Breast epithelium (tissue), 4 donors: ENCODE results near the gene LRRC49. TPM values are rescaled to one million over a fixed set of nuclear protein-coding genes. Genes with fewer than 3 reads are reported as not detected.
A peak's percentile ranks its signal among the peaks of the same experiment; 100 is the strongest.

Experiments used
- DNase-seq, 2 donors: peaks; one replicate each; pipeline ENCODE4 v3.0.0-alpha.2; 2019; ENCODE audit warnings: low spot score in 2 of 2
- H3K27ac ChIP-seq, 2 donors: fragments of 200-600 bp; sonication (generic) in 1 of 2; one replicate each; pipeline ENCODE4 v1.5.1; 2016 to 2019; ENCODE audit warnings: mild to moderate bottlenecking in 1 of 2
- H3K27me3 ChIP-seq, 2 donors: fragments of 200-600 bp; sonication (generic) in 1 of 2; one replicate each; pipeline versions ENCODE4 v1.5.1 to v1.6.0; 2017 to 2019; ENCODE audit warnings: control low read depth in 1 of 2, mild to moderate bottlenecking in 1 of 2
- H3K36me3 ChIP-seq: fragments of 200-600 bp; one replicate; pipeline ENCODE4 v1.5.1; 2019
- H3K4me1 ChIP-seq, 2 donors: fragments of 200-600 bp; sonication (generic); one replicate each; pipeline ENCODE4 v1.5.1; 2016 to 2019; ENCODE audit warnings: control low read depth in 1 of 2
- H3K4me3 ChIP-seq, 3 donors: fragments of 200-600 bp; sonication (generic); 1 replicate in 2 of 3; 2 replicates in 1 of 3; pipeline ENCODE4 v1.5.1; 2016 to 2019; ENCODE audit warnings: mild to moderate bottlenecking in 3 of 3, moderate library complexity in 2 of 3
- H3K9me3 ChIP-seq, 2 donors: fragments of 200-600 bp; sonication (generic) in 1 of 2; one replicate each; pipeline ENCODE4 v1.5.1; 2016 to 2019; ENCODE audit warnings: control low read depth in 1 of 2
- CTCF ChIP-seq, 3 donors: fragments of 450-650 bp; IDR thresholded peaks; one replicate each; pipeline ENCODE4 v1.5.1; 2016 to 2017; ENCODE audit warnings: antibody characterized with exemption in 3 of 3, mild to moderate bottlenecking in 3 of 3, moderate library complexity in 3 of 3
- POLR2A ChIP-seq: fragments of 450-650 bp; IDR thresholded peaks from one replicate; pipeline ENCODE4 v1.6.1; 2016; ENCODE audit warnings: antibody characterized with exemption, mild to moderate bottlenecking, moderate library complexity
- POLR2AphosphoS5 ChIP-seq, 3 donors: sonication (generic); formaldehyde crosslinking; IDR thresholded peaks; one replicate each; pipeline ENCODE4 v1.6.1; 2017; ENCODE audit warnings: antibody characterized with exemption in 3 of 3
- intact Hi-C: fragments of 100-400 bp; cut with DNase I; formaldehyde crosslinking; loops from one replicate; pipeline ENCODE4 v1.15.1; 2023; ENCODE audit warnings: low total_unique reads
- total RNA-seq, 3 donors: library from RNA; depleted of rRNA; stranded (reverse); fragments of >200 nt; gene quantifications; one replicate each; pipeline ENCODE4 v1.1.0, GENCODE V29; 2016

Gene LRRC49
- total RNA-seq, 3 donors from 2014 or later: 6.7 to 13.3 (median 9.5) TPM

- Histone ChIP-seq H3K36me3 (no peaks in the 10 kb centered on the region), H3K27ac (peak overlapping the region; percentile 65 to 72), H3K4me3 (peak overlapping the region in 2 of 3 donors; percentile 1 to 28), H3K4me1 (peaks cover 0 to 3% of the 10 kb centered on the region in 2 donors), H3K27me3 (no peaks in the 10 kb centered on the region), H3K9me3 (no peaks in the 10 kb centered on the region)
- DNase-seq: no peak
- TF ChIP-seq POLR2A (no peak), CTCF (IDR thresholded peaks at IDR 0.05) (no peak), POLR2AphosphoS5 (IDR thresholded peaks at IDR 0.05) (no peak)
- intact Hi-C loops: no loop called here
Measured at GRCh38 chr15:71079208-71080044, 186.8 kb downstream of the LRRC49 start.

GRCh38 chr15:71080166-71080565 is 187.5 kb downstream of the LRRC49 start:
- intact Hi-C loops: no loop called here

GRCh38 chr15:71080705-71081104 is 188.1 kb downstream of the LRRC49 start:
- Histone ChIP-seq H3K27ac (peak overlapping the region; percentile 65 to 72), H3K27me3 (no peaks in the 10 kb centered on the region), H3K9me3 (no peaks in the 10 kb centered on the region), H3K4me1 (peaks cover 0 to 3% of the 10 kb centered on the region in 2 donors), H3K36me3 (no peaks in the 10 kb centered on the region), H3K4me3 (peak overlapping the region in 1 of 3 donors; percentile 11)
- DNase-seq: no peak
- intact Hi-C loops: no loop called here
- TF ChIP-seq POLR2A (no peak), CTCF (IDR thresholded peaks at IDR 0.05) (no peak), POLR2AphosphoS5 (IDR thresholded peaks at IDR 0.05) (no peak)

More at GRCh38 chr15:71080166-71080565, 187.5 kb downstream of the LRRC49 start:
- Histone ChIP-seq H3K36me3 (no peaks in the 10 kb centered on the region), H3K4me3 (peak overlapping the region in 2 of 3 donors; percentile 1 to 11), H3K4me1 (peaks cover 0 to 3% of the 10 kb centered on the region in 2 donors), H3K27ac (peak overlapping the region; percentile 65 to 72), H3K27me3 (no peaks in the 10 kb centered on the region), H3K9me3 (no peaks in the 10 kb centered on the region)
- DNase-seq: no peak
- TF ChIP-seq POLR2A (no peak), CTCF (IDR thresholded peaks at IDR 0.05) (no peak), POLR2AphosphoS5 (IDR thresholded peaks at IDR 0.05) (no peak)

GRCh38 chr15:71082803-71083202 is 190.2 kb downstream of the LRRC49 start:
- Histone ChIP-seq H3K27ac (peak overlapping the region; percentile 72 to 74), H3K4me1 (peaks cover 0 to 3% of the 10 kb centered on the region in 2 donors), H3K27me3 (no peaks in the 10 kb centered on the region), H3K36me3 (no peaks in the 10 kb centered on the region), H3K4me3 (no peak overlapping the region), H3K9me3 (no peaks in the 10 kb centered on the region)
- TF ChIP-seq POLR2AphosphoS5 (IDR thresholded peaks at IDR 0.05) (peak in 1 of 3 donors; percentile 51), POLR2A (no peak), CTCF (IDR thresholded peaks at IDR 0.05) (no peak)
- intact Hi-C loops: no loop called here
- DNase-seq: no peak

- DNase-seq: no peak
- no peaks in the 10 kb centered on the region for H3K9me3 ChIP-seq
- no peaks in the 10 kb centered on the region for H3K27me3 ChIP-seq
- TF ChIP-seq CTCF (IDR thresholded peaks at IDR 0.05): no peak
- intact Hi-C loops: no loop called here
- peak overlapping the region; percentile 72 to 74 for H3K27ac ChIP-seq
- H3K4me3 ChIP-seq: no peak overlapping the region
- no peaks in the 10 kb centered on the region for H3K36me3 ChIP-seq
- peaks cover 0 to 3% of the 10 kb centered on the region in 2 donors for H3K4me1 ChIP-seq
Measured at GRCh38 chr15:71083349-71083748, 190.7 kb downstream of the LRRC49 start.
